ENCODE data around the gene STK32C. TPM values are rescaled to one million over a fixed set of nuclear protein-coding genes. Genes with fewer than 3 reads are reported as not detected.
A peak's percentile ranks its signal among the peaks of the same experiment; 100 is the strongest.

Gene STK32C
- 10 to 100 TPM in 1 of 2 donors, 1 to 10 TPM in 1; 5.1 to 22.0 TPM for total RNA-seq
- 10 to 100 TPM; 15.7 to 16.9 TPM for polyA plus RNA-seq
- long read RNA-seq, donor 1, transcript STK32C-202 (2 exons, 733 nt), result major isoform, 5 of 6 reads
- long read RNA-seq, donor 1, partial matches to known transcripts, result 0 of 6 reads
- long read RNA-seq, donor 1, other reads (novel, unspliced or antisense), result 0 of 6 reads
- long read RNA-seq, donor 2, partial matches to known transcripts, result 0 of 1 reads
- long read RNA-seq, donor 2, other reads (novel, unspliced or antisense), result 0 of 1 reads
- long read RNA-seq, donor 3, partial matches to known transcripts, result 0 of 3 reads
- long read RNA-seq, donor 3, other reads (novel, unspliced or antisense), result 0 of 3 reads
- long read RNA-seq, donor 4, partial matches to known transcripts, result 8 of 10 reads
- long read RNA-seq, donor 4, other reads (novel, unspliced or antisense), result 0 of 10 reads
- long read RNA-seq, donor 5, transcript STK32C-202 (2 exons, 733 nt), result major isoform, 5 of 5 reads
- long read RNA-seq, donor 5, partial matches to known transcripts, result 0 of 5 reads
- long read RNA-seq, donor 5, other reads (novel, unspliced or antisense), result 0 of 5 reads

- no peaks in the 10 kb centered on the region for H3K9me3 ChIP-seq (ENCODE audit: control insufficient read depth in 4 of 4, insufficient read depth in 3 of 4, low read length in 3 of 4)
- H3K9ac ChIP-seq (ENCODE audit: insufficient read depth in 1 of 2, low read length in 2 of 2), result no peak within 1 kb of the TSS
- TF ChIP-seq CTCF (IDR thresholded peaks at IDR 0.05; ENCODE audit: control extremely low read depth, extremely low read depth), result no peak
- H3K4me3 ChIP-seq, result peak within 1 kb of the TSS; percentile 66
- H3K27ac ChIP-seq (ENCODE audit: low read depth in 1 of 2, low read length in 1 of 2), result peak within 1 kb of the TSS; percentile 56 to 87
- peaks cover 0 to 15% (median 11%) of the 10 kb centered on the region in 3 donors for H3K27me3 ChIP-seq (ENCODE audit: control insufficient read depth in 3 of 3, insufficient read depth in 3 of 3, low read length in 2 of 3)
- peaks cover 0 to 14% (median 9%) of the 10 kb centered on the region in 5 donors for H3K4me1 ChIP-seq (ENCODE audit: control insufficient read depth in 5 of 5, insufficient read depth in 5 of 5, low read length in 5 of 5)
- WGBS, 2 donors, result 0% methylated on average over 52 to 84 of the region's 84 CpGs
- ATAC-seq (ENCODE audit: insufficient read depth, low FRiP score) (peak; percentile 96), DNase-seq (peak; percentile 91 to 97 (median 94))
- H3K36me3 ChIP-seq (ENCODE audit: control insufficient read depth in 4 of 4, insufficient read depth in 4 of 4, low read length in 4 of 4), result no peaks in the 10 kb centered on the region
Observed at GRCh38 chr10:132307823-132308586, at the start of gene STK32C. Gene STK32C, minus strand, starts transcription at chr10:132307950. Its CDS starts 117 bp downstream, at chr10:132307833.

GRCh38 chr10:132356621-132357195, 49.0 kb upstream of the STK32C start:
- H3K36me3 ChIP-seq (ENCODE audit: control insufficient read depth in 4 of 4, insufficient read depth in 4 of 4, low read length in 4 of 4), result peaks cover 0 to 14% (median 5%) of the 10 kb centered on the region in 4 donors
- TF ChIP-seq CTCF (IDR thresholded peaks at IDR 0.05; ENCODE audit: control extremely low read depth, extremely low read depth), result no peak
- WGBS, 2 donors, result 65 to 96% methylated on average over 12 of the region's 12 CpGs
- peaks cover 0 to 2% (median 0%) of the 10 kb centered on the region in 5 donors for H3K4me1 ChIP-seq (ENCODE audit: control insufficient read depth in 5 of 5, insufficient read depth in 5 of 5, low read length in 5 of 5)
- DNase-seq (no peak), ATAC-seq (ENCODE audit: insufficient read depth, low FRiP score) (no peak)
- H3K9ac ChIP-seq (ENCODE audit: insufficient read depth in 1 of 2, low read length in 2 of 2), result no peak overlapping the region
- no peaks in the 10 kb centered on the region for H3K9me3 ChIP-seq (ENCODE audit: control insufficient read depth in 4 of 4, insufficient read depth in 3 of 4, low read length in 3 of 4)
- H3K27ac ChIP-seq (ENCODE audit: low read depth in 1 of 2, low read length in 1 of 2), result no peak overlapping the region
- H3K4me3 ChIP-seq, result no peak overlapping the region
- no peaks in the 10 kb centered on the region for H3K27me3 ChIP-seq (ENCODE audit: control insufficient read depth in 3 of 3, insufficient read depth in 3 of 3, low read length in 2 of 3)

- no peak for DNase-seq
- WGBS, 2 donors, result 70 to 93% methylated on average over 12 to 13 of the region's 13 CpGs
- Histone ChIP-seq H3K9me3 (ENCODE audit: control insufficient read depth in 4 of 4, insufficient read depth in 3 of 4, low read length in 3 of 4) (no peaks in the 10 kb centered on the region), H3K4me3 (no peak overlapping the region), H3K27ac (ENCODE audit: low read depth in 1 of 2, low read length in 1 of 2) (no peak overlapping the region), H3K9ac (ENCODE audit: insufficient read depth in 1 of 2, low read length in 2 of 2) (no peak overlapping the region), H3K36me3 (ENCODE audit: control insufficient read depth in 4 of 4, insufficient read depth in 4 of 4, low read length in 4 of 4) (peaks cover 0 to 11% (median 5%) of the 10 kb centered on the region in 4 donors), H3K4me1 (ENCODE audit: control insufficient read depth in 5 of 5, insufficient read depth in 5 of 5, low read length in 5 of 5) (peaks cover 0 to 2% (median 0%) of the 10 kb centered on the region in 5 donors), H3K27me3 (ENCODE audit: control insufficient read depth in 3 of 3, insufficient read depth in 3 of 3, low read length in 2 of 3) (no peaks in the 10 kb centered on the region)
- no peak for TF ChIP-seq CTCF (IDR thresholded peaks at IDR 0.05; ENCODE audit: control extremely low read depth, extremely low read depth)
- ATAC-seq (ENCODE audit: insufficient read depth, low FRiP score), result no peak
Observed at GRCh38 chr10:132355754-132356153, 48.0 kb upstream of the STK32C start.
